GM19239 (cell line): ENCODE measurements around the gene SSH2.

ENCODE experiments used
- DNase-seq: peaks from one replicate; pipeline ENCODE4 v3.0.0; 2011; ENCODE audit warnings: low spot score; ENCODE audit not compliant: insufficient read length
- FAIRE-seq: peaks from 2 replicates; lab custom pipeline; 2011; peaks lifted over from hg19 to GRCh38; lab: Jason Lieb, UNC

Gene SSH2

DNA sequence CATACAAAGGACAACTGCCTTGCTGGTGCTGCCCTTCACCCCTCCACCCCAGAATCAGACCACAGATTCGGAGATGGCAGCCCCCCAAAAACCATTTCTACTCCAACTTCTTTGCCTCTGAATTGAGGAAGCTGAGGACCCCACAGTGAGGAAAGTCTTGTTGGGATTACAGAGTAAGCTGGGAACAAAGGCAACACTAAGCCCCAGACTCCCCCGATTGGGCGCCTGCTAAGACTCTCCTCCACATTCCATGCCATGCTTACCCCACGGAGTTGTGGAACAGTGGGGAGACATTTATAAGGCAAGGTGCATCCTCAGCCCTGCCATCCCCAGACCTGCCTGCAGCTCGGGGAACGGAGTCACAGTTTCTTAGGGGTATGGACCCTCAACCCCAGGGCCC lies 342.4 kb downstream of the SSH2 start:
- DNase-seq (no peak), FAIRE-seq (no peak)

DNA sequence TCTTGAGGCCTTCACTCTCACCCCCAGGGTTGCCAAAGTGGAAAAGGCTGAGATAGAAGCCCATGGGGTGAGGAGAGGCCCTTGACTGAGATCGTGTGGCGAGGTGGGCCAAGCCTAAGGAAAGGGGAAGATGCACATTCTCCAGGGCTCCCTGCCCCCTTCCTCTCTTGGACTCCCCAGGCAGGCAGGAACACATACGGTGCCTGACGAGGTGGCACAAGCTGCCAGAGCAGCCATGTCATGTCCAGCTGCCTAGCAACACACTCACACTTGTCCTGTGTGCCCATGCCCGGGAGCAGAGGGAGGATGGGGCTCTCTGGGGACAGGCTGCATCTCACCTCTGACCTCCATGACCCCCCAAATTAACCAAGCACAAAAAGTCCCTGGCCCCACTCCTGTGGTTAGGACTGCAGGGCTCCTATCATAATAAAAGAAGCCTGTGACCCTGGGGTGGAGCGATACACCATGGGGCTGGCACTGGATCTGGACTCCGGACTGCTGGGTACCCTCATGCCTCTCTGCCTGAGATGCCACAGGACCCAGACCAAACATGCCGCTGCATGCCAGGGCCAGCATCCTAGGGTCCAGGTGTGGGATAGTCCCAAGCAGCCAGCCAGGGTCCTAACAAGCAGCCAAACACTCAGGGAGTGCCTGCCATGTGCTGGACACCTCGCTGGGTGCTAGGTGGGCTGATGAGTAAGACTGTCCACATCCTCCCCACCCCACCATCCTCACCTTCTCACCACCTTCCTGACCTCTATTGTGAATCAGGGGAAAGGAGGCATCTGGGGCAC lies 343.2 kb downstream of the SSH2 start:
- no peak for FAIRE-seq
- DNase-seq: no peak

DNA sequence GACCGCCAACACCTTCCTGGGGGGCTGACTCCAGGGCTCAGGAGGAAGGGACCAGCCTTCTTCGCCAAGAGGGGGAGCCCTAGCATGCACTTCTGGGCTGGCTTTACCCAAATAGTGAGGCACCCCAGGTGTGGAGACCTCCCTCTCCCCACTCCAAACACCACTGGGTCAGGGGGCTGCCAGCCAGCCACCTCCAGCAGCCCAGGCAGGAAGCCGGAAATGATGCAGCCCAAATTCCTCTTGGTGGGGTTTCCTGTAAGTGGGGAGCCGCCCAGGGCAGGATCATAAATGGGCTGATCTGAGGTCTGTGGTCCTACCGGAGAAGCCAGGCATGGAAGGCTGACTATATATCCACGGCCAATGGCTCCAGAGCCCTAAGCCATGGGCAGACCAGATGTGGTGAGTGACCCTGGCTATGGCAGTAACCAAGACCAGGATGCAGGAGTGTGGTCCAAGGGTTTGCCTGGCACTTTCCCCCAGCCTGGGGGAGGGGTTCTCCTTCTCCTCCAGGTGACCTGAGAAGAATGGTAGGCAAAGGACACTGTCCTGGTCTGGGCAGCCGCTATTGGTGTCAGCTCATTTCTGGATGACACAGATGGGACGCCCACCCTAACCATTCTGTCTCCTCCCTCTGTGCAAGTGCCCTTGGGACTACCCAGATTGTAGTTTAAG lies 344.8 kb downstream of the SSH2 start:
- DNase-seq (no peak), FAIRE-seq (peak; percentile 26)

DNA sequence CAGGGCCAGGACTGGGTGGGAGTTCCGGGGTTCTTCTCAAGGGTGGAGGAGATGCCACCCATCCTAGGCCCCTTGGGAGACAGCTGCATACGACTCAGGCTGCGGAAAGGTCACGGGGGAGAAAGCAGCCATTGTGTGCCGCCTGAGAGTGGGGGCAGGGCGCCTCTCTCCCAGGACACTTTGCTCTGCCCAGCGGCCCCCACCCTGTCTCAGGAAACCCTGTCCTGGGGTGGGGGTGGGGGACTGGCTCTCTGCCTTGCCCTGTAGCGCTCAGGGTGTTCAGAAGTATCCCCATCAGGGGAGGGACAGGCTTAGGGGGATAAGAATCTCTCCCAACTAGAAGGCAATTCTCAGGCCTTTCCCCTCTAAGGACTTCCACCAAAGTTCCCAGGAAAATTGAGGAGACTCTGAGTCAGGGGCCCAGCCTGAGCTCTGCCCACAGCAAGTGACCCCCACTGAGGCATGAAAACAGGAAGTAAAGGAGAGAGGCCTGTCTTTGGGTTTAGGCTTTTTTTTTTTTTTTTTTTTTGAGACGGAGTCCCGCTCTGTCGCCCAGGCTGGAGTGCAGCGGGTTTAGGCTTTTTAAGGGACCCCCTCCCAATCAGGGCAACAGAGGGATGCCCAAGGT lies 345.5 kb downstream of the SSH2 start:
- FAIRE-seq: peak; percentile 61
- no peak for DNase-seq

- no peak for FAIRE-seq
Observed at GRCh38 chr17:29583324-29584248, 346.4 kb downstream of the SSH2 start.

DNA sequence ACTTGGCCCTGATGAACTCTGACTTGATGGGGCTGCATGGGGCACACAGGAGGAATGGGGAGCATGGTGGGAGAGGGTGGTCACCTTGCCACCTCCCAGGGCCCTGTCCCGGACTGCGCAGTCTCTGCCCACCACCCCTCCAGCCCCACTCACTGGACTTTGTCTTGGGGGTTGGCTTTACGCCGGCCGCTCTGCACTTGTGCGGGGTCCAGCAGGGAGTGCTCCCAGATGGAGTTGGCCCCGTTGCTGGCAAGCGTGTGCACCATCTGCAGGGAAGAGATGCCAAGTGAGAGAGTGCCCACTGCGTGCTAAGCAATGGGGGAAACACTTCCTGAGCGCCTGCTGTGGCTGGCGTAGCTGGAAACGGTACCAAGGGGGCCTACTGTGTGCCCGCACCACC lies 347.3 kb downstream of the SSH2 start:
- no peak for DNase-seq
- FAIRE-seq: no peak

More at GRCh38 chr17:29583324-29584248, 346.4 kb downstream of the SSH2 start:
- DNase-seq: no peak

- DNase-seq (no peak), FAIRE-seq (no peak)
Observed at GRCh38 chr17:29582254-29582765, 347.7 kb downstream of the SSH2 start.

DNA sequence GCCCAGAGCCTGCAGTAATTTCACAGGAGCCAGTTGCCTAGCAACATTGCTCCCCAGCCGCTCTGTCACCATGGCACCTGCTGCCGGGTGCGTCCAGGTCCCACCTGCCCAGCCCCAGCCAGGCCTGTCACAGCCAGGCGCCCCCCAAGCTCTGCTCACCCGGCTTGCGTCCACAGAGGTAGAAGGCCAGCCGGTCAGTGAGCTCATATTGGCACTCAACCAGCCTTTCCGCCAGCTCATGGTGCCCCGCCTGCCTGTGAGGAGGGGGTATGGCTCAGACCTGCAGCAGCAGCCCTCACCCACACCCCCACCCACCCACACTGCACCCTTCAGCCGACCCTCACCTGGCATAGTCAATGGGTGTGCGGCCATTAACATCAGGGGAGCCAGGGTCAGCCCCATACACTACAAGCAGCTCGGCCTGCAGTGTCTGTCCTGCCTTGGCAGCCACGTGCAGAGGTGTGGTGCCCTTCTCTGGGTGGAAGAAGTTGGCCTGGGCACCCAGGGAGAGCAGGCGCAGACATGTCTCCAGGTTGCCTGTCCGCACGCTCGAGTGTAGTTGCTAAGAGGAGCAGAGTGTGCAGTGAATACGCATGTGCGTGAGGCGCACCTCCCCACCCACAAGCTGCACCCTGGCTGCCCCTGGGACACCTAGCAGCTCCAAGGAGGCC lies 348.3 kb downstream of the SSH2 start:
- FAIRE-seq (no peak), DNase-seq (no peak)

DNA sequence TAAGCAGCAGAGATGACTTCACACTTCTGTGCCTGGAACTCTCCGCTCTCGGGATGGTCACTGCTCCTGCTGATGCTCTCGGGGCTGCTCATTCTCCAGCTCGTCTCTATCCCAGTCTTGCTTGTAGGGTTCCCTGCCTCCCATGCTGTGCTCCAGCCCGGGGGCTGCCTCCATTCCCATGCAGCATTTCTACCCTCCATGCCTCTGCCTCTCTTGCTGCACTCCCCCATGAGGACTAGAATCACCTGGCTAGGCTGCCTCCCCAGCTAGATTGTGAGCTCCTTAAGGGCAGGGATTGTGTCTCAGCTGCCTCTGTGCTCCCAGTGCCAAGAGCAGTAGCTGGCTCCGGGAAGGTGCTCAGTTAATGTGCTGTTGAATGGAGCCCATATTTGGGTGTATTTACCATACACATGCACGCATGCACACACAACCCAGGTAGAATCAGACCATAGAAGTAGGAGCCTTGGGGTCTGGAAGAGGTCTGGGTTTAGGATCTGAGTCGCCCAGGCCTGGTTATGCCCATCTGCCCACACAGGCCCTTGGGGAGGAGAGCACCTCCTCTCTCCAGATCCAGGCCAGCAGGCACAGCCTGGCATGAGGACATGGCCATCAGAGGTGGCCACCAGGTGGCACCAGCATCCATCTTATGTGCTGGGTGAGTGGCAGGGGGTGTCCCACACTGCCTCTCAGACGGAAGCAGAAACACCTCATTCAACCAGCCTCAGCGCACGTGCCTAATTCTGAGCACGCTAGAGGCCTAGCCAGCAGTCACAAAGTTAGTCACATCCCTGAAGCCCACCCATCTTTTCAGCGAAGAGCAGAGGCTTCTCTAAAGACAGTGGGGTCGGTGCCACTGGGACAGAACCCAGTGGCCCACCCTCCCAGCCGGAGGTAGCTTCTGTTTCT lies 349.9 kb downstream of the SSH2 start:
- FAIRE-seq: peak; percentile 99

DNA sequence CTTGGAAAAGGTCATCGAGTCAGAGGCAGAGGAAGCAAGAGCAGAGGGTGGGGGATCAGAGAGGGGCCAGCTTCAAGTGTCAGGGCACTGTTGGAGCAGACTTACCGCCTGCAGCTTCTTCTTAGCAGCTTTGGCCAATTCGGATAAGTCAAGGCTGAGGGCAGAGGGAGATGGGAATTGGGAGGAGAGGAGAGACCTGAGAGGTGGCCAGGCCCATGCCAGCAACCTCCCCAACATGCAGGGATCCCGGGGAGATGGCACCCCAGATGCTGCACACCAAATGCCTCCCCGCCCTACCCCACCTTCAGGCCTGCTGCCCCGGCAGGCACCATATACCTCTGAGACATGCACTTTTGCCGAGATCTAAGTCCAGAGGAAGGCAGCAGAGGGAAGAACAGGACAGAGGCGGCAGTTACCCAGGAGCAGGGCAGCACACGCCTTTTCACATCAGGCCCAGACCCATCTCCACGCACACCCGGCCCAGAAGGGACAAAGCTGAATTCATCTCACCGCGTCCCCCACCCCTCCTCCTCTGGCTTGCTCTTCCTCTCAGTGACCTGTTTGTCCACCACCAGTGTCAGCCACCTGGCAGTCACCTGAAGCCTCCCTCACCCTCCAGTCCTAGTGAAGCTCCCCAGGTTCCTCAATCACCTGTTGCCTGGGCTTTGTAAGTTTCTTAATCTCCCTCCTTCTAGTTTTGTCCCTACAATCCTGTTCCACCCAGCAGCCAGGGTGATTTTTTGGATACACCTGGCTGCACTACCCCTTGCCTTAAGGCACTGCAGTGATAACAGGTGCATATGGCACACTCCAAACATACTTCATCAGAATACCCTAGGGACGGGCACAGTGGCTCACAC lies 351.2 kb downstream of the SSH2 start:
- DNase-seq (no peak), FAIRE-seq (no peak)

More for the DNA sequence above, 349.9 kb downstream of the SSH2 start:
- peak; percentile 98 for DNase-seq

- no peak for FAIRE-seq
Observed at GRCh38 chr17:29577385-29578211, 352.4 kb downstream of the SSH2 start.

GRCh38 chr17:29577001-29577370 lies 353.0 kb downstream of the SSH2 start:
- FAIRE-seq (no peak), DNase-seq (no peak)

More at GRCh38 chr17:29577385-29578211, 352.4 kb downstream of the SSH2 start:
- DNase-seq: no peak

DNA sequence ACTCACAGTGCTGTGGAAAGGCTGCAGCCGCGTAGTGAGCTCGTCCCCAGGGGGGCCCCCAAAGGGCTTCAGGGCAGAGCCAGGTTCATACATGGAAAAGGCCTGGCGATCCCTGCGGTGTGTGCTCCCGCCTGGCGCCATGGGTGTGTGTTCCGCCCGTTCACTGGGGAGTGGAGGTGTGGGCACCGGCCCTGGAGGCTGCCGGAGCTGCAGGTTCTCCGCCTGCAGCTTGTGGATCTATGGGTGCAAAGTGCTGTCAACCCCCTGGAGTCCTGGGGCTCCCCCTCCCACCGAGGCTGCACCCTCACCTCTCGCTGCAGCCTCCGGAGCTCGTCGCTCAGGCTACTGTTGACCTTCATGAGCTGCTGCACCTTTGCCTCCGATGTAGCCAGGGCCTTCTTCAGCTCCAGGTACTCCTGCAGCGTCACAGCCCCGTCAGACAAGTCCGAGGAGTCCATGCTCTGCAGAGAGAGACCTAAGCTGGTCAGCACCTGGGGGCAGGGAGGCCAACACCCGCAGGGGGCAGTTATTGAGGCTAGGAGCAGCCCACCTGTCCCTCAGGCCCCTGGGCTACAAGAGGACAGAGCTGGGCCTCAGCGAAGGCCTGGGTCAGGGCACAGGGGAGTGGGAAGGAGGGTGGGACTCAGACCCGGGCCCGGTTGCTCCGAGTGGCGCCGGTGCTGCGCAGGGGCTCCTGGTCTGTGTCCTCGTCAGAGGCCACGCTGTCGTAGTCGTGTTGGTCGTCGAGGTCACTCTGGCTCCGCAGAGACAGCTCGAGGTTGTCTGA lies 353.6 kb downstream of the SSH2 start:
- FAIRE-seq: no peak
- DNase-seq: no peak
